HG03135 (cell line): ENCODE data around the gene MAN2A1.
"Not testable (repeated sequence)": the region's sequence is repeated elsewhere in the genome, so short reads cannot be mapped to it uniquely, and the experiment has no call there.

Source experiments
- ATAC-seq: cut with Tn5 transposase; IDR thresholded peaks from one replicate; pipeline ENCODE4 v1.9.1; 2021; ENCODE audit warnings: mild to moderate bottlenecking, moderate library complexity; ENCODE audit not compliant: unreplicated experiment

Gene MAN2A1

GRCh38 chr5:109812698-109813097, 123.0 kb downstream of the MAN2A1 start:
- ATAC-seq = no peak

GRCh38 chr5:109816732-109817131, 127.0 kb downstream of the MAN2A1 start:
- no peak for ATAC-seq

GRCh38 chr5:109819878-109820277, 130.2 kb downstream of the MAN2A1 start:
- ATAC-seq = no peak

- ATAC-seq = no peak
Measured at GRCh38 chr5:109823597-109823996, 133.9 kb downstream of the MAN2A1 start.

- ATAC-seq = no peak
Measured at GRCh38 chr5:109825450-109825849, 135.7 kb downstream of the MAN2A1 start.

GRCh38 chr5:109826426-109826825, 136.7 kb downstream of the MAN2A1 start:
- ATAC-seq = no peak

- ATAC-seq = no peak
Measured at GRCh38 chr5:109829331-109829730, 139.6 kb downstream of the MAN2A1 start.

- ATAC-seq = no peak
Measured at GRCh38 chr5:109830955-109831502, 141.3 kb downstream of the MAN2A1 start.

GRCh38 chr5:109832207-109833188, 142.8 kb downstream of the MAN2A1 start:
- ATAC-seq = not testable (repeated sequence)

- ATAC-seq = no peak
Measured at GRCh38 chr5:109833946-109834345, 144.2 kb downstream of the MAN2A1 start.

- ATAC-seq = no peak
Measured at GRCh38 chr5:109836280-109836679, 146.6 kb downstream of the MAN2A1 start.

GRCh38 chr5:109837231-109837861, 147.6 kb downstream of the MAN2A1 start:
- no peak for ATAC-seq

GRCh38 chr5:109838157-109838556, 148.4 kb downstream of the MAN2A1 start:
- ATAC-seq = no peak

GRCh38 chr5:109844148-109844547, 154.4 kb downstream of the MAN2A1 start:
- no peak for ATAC-seq

GRCh38 chr5:109844695-109845094, 155.0 kb downstream of the MAN2A1 start:
- ATAC-seq = no peak

GRCh38 chr5:109848130-109848529, 158.4 kb downstream of the MAN2A1 start:
- no peak for ATAC-seq

GRCh38 chr5:109849478-109850088, 159.9 kb downstream of the MAN2A1 start:
- ATAC-seq = no peak

GRCh38 chr5:109852371-109853155, 162.8 kb downstream of the MAN2A1 start:
- no peak for ATAC-seq

- no peak for ATAC-seq
Measured at GRCh38 chr5:109853377-109853776, 163.7 kb downstream of the MAN2A1 start.

GRCh38 chr5:109855056-109855455, 165.3 kb downstream of the MAN2A1 start:
- ATAC-seq = no peak
